ENCODE measurements around the gene CERS6.

DNA sequence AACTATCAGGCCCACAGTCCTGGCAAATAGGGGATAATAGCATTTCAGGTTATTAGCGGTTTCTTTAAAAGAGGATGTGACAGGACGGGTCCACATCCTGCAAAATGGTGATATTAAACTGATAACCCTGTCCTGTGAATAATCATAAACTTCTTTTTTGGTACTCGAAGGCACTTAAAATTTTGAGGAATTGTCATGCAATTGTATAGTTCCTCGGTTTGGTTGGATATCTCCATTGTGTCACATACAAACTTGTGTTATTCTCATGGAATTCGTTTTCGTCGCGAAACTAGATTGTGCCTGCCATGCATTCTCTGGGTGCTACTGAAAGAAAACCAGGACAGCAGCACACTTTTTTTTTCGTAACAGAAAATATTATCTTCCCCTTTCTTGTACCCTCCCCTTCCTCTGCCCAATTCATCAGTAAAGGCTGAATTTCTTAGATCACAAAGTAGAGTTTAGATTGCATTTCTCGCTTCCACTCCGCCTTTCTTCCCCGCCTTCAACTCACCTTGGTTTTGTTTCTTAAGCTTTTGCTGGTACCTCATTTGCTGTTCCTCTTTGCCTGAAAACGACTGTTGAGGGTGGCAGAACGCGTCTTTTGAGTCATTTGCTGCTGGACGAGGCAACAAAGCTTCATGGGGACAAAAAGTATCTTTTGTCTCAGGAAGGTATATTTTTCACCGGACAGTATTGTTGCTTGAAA, 1.3 kb downstream of the CERS6 start:
- TF ChIP-seq, protein P1, sequence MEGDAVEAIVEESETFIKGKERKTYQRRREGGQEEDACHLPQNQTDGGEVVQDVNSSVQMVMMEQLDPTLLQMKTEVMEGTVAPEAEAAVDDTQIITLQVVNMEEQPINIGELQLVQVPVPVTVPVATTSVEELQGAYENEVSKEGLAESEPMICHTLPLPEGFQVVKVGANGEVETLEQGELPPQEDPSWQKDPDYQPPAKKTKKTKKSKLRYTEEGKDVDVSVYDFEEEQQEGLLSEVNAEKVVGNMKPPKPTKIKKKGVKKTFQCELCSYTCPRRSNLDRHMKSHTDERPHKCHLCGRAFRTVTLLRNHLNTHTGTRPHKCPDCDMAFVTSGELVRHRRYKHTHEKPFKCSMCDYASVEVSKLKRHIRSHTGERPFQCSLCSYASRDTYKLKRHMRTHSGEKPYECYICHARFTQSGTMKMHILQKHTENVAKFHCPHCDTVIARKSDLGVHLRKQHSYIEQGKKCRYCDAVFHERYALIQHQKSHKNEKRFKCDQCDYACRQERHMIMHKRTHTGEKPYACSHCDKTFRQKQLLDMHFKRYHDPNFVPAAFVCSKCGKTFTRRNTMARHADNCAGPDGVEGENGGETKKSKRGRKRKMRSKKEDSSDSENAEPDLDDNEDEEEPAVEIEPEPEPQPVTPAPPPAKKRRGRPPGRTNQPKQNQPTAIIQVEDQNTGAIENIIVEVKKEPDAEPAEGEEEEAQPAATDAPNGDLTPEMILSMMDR (IDR thresholded peaks at IDR 0.05; ENCODE audit: poor library complexity): no peak
- no peak for TF ChIP-seq EZH2 (IDR thresholded peaks at IDR 0.05; ENCODE audit: borderline replicate concordance)
- no peak for TF ChIP-seq EZH2phosphoT487 (IDR thresholded peaks at IDR 0.05; ENCODE audit: low read depth, severe bottlenecking, unreplicated experiment)
